GM15510 (cell line): ENCODE results near the gene KRT78.

Source experiments
- POLR2A ChIP-seq: IDR thresholded peaks from 3 replicates; pipeline ENCODE4 v1.6.1; 2011; ENCODE audit warnings: borderline replicate concordance; ENCODE audit not compliant: insufficient read length; ENCODE audit errors: extremely low read depth

KRT78 gene

GRCh38 chr12:52824741-52825410 is 23.9 kb downstream of the KRT78 start:
- TF ChIP-seq POLR2A: no peak

GRCh38 chr12:52823761-52824450 is 24.9 kb downstream of the KRT78 start:
- no peak for TF ChIP-seq POLR2A

- TF ChIP-seq POLR2A: no peak
Observed at GRCh38 chr12:52822771-52823510, 25.9 kb downstream of the KRT78 start.

- no peak for TF ChIP-seq POLR2A
Observed at GRCh38 chr12:52821826-52822660, 26.8 kb downstream of the KRT78 start.

GRCh38 chr12:52821071-52821730 is 27.6 kb downstream of the KRT78 start:
- no peak for TF ChIP-seq POLR2A

- TF ChIP-seq POLR2A: no peak
Observed at GRCh38 chr12:52820521-52820920, 28.3 kb downstream of the KRT78 start.

GRCh38 chr12:52819731-52820510 is 28.9 kb downstream of the KRT78 start:
- no peak for TF ChIP-seq POLR2A

- TF ChIP-seq POLR2A: no peak
Observed at GRCh38 chr12:52818887-52819420, 29.8 kb downstream of the KRT78 start.

- no peak for TF ChIP-seq POLR2A
Observed at GRCh38 chr12:52818388-52818787, 30.4 kb downstream of the KRT78 start.

- no peak for TF ChIP-seq POLR2A
Observed at GRCh38 chr12:52817699-52818238, 31.0 kb downstream of the KRT78 start.

- TF ChIP-seq POLR2A: no peak
Observed at GRCh38 chr12:52817003-52817698, 31.6 kb downstream of the KRT78 start.
